ENCODE data around the gene CERK.
"Not testable (repeated sequence)": the region's sequence is repeated elsewhere in the genome, so short reads cannot be mapped to it uniquely, and the experiment has no call there.

CERK gene, protein sequence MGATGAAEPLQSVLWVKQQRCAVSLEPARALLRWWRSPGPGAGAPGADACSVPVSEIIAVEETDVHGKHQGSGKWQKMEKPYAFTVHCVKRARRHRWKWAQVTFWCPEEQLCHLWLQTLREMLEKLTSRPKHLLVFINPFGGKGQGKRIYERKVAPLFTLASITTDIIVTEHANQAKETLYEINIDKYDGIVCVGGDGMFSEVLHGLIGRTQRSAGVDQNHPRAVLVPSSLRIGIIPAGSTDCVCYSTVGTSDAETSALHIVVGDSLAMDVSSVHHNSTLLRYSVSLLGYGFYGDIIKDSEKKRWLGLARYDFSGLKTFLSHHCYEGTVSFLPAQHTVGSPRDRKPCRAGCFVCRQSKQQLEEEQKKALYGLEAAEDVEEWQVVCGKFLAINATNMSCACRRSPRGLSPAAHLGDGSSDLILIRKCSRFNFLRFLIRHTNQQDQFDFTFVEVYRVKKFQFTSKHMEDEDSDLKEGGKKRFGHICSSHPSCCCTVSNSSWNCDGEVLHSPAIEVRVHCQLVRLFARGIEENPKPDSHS
- 141 to 435 (median 222) reads per million in 3 experiments for total RNA-seq

DNA sequence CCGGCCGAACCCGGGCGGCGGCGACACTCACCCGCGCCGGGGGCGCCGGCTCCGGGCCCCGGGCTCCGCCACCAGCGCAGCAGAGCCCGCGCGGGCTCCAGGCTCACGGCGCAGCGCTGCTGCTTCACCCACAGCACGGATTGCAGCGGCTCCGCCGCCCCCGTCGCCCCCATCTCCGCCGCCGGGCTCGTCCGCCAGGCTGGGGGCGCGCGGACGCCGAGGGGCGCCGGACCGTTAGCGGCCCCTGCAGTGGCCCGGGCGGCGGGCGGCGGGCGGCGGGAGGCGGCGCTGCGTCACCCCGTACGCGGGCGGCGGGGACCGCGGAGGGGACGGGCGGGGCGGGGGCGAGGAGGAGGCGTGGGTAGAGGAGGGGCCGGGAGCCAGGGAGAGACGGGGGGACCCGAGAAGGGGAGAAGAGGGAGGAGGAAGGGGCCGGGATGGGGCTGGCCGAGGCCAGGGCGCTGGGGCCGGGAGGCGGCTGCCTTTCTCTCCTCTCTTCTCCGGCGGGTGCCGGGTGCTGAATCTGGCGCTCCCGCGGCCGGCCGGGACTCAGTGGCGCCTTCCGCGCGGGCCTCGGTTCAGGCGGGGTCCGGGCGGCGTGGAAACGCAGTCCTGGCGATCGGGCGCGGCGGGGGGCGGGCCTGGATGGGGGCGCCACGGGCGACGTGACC lies at the start of gene CERK:
Gene CERK, minus strand, starts transcription at position 277 of the 671 bp plus-strand sequence. Its CDS starts 104 bp downstream, at position 173.
- peak; percentile 69 for DNase-seq

DNA sequence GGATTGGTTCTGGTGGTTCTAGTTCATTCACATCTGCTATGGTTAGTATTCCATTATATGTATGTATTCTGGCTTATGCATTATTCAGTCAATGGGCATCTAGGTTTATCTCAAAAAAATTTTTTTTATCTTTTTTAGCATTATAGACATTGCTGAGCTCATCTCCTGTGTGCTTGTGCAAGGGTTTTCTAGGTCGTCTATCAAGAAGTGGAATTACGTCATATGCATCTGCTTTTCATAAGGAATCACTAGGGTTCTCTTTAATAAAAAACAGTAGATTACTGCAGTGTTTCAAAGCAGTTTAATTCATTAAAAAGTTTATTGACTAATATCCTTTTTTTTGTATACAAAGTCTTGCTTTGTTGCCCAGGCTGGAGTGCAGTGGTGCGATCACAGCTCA lies 45.7 kb upstream of the CERK start:
- DNase-seq = no peak

DNA sequence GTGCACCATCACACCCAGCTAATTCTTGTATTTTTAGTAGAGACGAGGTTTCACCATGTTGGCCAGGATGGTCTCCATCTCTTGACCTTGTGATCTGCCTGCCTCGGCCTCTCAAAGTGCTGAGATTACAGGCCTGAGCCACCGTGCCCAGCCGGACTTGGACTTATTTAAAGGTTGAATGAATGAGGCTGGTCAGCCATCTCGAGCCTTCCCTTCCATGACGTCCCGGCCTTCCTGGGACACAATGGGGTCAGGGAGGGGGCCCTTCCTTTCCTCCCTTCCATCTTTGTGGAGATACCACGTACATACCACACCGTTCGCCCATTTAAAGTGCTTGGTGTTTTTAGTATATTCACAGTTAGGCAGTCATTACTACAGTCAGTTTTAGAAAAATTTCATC lies 44.1 kb upstream of the CERK start:
- not testable (repeated sequence) for DNase-seq

DNA sequence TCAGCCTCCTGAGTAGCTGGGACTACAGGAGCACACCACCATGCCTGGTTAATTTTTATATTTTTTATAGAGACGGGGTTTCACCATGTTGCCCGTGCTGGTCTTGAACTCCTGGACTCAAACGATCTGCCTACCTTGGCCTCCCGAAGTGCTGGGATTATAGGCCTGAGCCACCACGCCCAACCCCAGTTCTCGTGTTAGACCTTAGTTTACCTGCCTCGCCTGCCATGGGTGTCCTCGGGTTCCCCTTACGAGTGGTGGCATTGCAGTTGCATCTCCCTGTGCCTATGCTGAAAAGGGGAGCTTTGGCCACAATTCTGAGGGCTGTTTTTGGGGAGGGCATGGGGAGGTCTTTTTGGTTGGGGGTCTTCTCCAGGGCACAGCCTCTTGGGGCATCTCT lies 43.2 kb upstream of the CERK start:
- DNase-seq = no peak

DNA sequence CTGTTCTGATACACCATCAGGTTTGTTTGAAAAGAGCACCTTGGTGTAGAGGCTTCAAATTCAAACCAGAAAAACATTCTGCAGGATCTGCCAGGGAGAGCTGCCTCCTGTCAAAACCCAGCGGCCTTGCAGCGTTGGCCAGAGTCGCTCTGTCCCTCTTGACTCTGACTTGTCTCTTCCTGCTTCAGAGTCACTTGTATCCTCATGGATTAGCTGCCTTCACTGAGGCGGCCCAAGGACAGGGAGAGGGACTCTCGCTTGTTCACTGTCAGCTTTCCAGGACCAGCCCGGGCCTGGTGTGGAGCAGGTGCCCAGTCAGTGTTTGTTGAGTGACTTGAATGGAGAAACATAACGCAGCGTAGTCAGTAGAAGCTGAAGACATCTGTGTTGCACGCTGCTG lies 42.4 kb upstream of the CERK start:
- DNase-seq = no peak

DNA sequence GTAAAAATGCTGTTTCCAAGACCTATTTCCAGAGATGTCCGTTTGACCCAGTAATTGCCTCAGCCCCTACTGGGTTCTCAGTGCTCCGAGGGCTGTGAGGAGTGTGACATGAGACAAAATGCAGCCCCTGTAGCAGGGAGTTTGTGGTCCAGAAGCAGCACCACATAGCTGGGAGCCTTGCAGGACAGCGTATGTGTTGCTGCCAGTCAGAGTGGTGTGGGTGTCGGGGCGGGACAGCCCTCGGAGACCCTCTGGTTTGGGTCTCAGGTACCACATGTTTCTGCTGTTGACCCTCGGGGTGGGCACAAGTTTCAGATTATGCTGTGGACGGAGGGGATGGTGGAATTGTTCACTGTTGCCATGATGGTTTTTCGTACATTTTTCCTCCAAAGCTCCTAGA lies 41.6 kb upstream of the CERK start:
- no peak for DNase-seq

DNA sequence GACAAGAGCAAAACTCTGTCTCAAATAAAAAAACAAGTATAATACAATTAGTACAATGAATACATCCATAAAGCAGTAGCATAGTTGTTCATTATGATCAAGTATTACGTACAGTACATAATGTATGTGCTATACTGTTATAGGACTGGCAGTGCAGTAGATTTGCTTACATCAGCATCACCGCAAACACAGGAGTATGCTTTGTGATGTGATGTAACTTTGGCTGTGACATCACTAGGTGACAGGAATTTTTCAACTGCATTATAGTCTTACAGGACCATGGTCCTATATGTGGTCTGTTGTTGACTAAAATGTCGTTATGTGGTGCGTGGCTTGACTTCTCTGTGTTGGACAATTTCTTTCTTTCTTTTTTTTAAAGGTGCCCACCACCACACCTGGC lies 41.0 kb upstream of the CERK start:
- no peak for DNase-seq

DNA sequence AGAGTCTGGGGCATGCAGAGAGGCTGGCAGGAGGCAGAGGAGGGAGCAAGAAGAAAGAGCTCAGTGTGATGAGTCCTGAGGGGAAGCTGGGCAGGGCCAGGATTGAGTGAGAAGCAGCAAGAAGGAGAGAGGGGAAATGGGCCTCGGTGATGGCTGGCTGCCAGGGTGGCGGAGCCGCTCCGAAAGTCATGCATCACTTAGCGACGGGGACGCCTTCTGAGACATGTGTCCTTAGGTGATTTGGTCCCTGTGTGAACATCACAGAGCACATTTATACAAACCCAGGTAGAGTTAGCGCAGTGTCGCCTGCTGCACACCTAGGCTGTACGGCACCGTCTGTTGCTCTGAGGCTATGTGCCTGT lies 39.5 kb upstream of the CERK start:
- DNase-seq = no peak

DNA sequence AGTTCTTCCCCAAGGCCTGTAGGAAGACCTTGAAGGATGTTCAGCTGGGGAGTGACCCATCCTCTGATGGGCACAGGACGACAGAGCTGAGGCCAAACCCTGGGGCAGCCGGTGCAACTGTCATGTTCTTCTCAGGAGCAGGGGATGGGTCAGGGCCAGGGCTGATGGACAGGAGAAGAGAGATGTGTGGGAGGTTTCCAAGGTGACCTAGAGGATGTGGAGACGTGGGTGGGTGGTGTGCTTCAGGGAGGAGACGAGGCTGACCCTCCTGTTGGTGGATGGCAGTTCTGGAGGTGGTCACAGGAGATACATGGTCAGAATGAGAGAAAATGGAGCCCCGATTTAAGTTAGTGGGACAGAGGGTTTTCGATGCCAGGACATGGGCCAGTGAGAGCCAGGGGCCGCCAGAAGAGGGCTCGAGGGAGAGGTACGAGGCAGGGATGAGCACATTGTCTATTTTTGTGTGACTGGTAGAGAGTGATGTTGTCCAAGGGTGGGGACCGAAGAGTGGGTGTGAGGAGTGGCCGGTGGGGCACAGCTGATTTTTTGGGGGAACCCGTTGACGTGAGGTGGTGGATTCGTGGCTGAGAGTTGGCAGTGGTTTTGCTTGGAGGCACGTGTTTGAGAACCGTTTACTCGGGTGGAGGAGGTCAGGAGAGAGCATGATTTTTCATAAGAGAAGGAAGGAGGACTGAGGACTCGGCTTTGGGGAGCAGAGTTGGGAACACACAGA lies 39.0 kb upstream of the CERK start:
- no peak for DNase-seq

DNA sequence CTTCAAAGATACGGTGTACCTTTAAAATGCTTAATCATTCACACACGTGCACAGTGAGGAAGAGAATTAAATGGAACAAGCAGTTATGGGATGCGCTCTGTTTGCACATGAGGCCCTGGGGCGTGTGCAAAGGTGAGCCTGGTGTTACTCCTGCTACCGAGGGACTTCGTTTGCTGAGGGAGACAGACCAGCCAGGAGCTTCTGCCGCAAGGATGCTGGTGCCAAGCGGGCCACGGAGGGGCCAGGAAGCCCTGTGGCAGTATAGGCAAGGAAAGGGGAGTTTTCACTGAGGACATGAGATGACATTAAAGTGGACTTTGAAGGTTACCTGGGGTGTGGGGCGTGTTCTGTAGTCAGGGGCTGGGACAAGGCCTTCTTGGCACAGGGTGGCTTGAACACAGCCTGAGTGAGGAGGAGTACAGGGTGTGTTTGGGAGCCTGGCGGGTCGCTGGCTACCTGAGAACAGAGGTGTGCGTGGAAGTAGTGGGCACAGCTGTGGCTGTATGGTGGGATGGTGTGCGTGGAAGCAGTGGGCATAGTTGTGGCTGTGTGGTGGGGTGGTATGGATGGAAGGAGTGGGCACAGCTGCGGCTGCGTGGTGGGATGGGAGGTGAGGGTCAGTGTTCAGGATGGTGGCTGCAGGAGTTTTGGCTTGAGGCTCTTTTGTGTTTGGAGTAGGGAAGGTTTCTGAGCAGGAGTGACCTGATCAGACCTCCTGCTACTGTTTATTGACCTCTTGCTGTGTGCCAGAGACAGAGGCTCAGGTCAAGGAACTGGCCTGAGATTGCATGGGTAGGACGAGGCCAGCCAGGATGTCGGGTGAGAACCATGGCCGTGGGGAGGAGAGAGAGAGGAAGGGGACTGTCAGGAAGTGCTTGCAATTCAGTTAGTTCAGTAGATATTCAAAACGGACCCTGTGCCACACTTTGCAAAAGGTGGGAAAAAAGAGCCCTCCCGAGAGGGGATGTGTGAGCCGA lies 38.1 kb upstream of the CERK start:
- DNase-seq = no peak

DNA sequence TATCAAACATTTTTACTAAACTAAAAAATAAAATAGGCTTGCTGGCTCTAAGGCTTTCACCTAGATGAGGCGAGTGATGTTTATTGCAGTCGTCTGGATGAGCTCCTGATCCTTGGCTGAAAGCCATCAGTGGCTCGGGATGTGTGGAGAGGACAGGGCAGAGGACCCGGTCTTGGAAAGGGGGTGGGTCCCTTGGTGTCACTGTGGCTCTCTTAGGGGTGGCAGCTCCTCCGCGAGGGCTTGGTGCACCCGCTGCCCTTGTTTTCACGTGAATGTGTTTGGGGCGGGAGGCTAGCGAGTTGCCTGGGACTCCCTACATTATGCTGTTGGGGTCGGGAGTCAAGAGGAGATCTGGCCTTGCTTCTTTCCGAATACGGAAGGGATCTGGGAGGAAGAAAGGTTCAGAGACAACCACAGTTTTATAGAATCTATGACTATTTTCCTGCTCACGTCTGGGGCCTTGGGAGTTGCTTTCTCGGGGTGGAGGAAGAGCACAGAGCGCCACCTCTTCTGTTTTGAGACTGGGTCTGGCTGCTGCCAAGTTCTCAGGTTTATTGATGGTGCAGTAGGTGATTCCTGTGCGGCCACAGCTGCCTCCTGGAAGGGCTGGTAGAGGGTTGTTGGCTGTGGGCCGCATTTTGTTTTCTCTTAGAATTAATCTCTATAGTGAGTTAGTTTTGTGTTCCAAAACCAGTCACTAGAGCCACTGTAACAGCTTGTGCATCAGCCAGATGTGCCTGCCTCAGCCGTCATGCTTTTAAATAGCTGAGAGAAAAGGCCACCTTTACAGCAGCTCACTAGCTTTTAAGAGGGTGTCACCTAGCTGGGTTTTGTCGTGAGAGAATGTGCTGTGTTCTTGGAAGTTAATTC lies 37.2 kb upstream of the CERK start:
- DNase-seq = no peak

DNA sequence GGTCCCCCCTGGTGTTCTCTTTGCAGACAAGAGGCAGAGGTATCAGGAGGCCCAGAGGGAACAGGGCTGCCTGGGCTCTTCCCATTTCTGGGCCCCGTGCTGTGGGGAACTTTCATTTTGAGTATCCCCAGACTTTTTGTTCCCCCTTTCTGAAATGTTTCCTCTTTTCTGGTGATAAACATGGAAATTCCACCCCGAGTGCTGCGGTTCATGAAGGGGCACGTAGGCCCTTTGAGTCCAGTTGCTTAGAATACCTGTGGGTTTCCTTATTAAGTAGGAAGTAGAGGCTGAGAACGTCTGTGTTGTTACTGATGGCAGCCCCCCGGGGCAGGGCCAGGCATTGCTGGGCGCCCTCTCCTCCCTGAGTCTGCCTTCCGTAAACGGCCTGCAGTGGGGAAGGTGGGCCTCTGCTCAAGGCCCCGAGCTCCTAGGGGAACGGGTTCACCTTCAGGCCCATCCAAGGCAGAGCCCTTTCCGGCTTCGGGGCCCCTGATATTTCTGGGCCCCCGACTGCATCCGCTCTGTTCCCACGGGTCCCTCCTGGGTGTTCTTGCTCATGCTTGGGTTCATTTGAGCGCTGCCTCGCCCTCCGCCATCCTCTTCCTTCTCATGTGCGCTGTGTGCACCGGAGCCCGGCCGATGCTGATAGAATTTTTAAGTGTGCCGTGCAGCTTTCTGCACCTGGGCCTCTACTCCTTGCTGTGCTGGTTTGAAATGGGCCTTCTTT lies 36.4 kb upstream of the CERK start:
- DNase-seq = no peak

DNA sequence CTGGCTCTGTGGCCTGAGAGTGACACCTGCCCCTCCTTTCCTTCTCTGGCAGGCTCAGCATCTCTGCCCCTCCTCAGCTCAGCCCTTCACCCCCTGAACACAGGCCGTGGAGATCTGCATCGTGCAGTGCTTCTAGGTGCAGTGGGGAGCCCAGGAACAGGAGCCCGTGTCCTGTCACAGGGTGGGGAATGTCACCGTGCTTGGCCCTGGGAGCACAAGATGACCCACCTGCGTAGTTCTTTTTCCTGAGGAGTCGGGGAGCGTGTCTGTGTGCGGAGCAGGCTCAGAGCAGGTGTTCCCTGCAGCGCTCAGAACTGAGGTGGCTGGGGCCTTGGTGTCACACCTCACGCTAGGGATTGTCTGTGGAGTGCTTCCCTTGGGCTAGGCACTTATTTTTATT lies 35.0 kb upstream of the CERK start:
- DNase-seq = no peak

DNA sequence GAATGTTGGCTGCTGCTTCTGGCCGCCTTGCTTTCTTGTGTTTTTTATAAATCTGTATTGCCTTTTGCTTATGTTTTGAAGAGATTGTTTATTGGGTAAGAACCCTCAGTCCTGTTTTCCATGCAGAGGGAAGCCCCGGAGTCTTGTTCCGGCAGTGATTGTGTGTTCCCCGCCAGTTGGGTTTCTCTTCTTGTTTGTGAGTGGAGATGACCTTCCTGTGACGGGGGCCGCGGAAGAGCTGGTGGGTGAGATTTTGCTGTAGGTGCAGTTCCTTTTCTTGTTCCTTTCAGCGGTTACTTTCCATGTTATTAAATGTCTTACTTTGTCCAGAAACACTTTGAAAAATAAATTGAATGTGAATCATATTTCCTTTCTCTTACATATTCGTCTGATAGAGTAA lies 32.7 kb upstream of the CERK start:
- no peak for DNase-seq

DNA sequence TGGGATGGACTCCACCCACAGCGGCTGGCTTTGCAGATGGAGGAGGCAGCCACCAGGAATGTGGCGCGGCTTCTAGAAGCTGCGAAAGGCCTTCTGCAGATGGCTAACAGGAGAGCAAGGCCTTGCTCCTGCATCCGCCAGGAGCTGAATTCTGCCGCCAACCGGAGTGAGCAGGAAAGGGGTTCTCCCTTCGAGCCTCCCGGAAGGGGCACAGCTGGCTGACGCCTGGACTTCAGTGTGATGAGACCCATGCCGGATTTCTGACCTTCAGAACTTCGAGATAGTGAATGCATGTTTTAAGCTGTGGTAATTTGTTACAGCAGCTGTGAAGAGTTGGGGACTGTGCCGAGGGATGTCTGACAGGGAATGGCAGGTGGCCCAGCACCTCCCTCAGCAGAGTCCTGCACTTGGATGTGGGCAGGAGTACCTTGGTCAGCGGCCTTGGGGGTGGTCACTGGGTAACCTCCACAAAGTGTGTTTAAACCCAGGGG lies 32.1 kb upstream of the CERK start:
- no peak for DNase-seq

DNA sequence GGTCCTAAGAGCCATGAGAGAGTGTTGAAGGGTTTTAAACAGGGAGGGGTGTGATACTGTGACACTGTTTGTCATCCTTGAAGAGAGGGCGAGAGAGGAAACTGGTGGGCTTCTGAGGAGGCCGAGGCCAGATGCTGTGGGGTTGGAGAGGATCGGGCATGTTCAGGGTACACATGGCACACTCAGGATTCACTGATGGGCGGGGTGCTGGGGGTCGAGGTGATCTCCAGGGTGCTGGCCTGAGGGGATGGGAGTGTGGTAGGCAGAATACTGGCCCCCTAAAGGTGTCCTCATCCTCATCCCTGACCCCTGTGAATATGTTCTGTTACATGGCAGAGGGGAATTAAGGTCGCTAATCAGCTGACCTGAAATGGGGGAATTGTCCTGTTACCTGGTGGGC lies 31.7 kb upstream of the CERK start:
- no peak for DNase-seq

DNA sequence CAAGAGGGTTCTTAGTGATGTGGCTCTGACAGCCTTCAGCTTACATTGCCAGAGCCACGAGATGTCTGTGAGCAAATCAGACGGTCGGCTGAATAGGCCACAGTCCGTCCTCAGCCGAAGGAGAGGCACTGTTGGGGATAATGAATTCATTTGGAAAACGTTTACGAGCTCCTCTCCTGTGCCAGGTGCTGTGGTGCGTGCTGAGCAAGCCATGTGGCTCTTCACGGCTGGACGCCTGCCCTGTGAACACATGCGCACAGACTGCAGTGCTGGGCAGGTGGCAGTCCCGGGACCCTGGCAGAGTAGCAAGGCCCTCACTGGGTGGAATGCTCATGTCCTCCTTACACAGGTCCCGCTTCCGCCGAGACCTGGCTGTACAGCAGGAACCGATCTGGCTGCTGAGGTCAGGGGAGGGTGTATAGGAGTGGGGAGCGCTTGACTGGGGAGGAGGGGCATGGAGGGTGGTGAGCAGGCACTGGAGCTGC lies 31.2 kb upstream of the CERK start:
- no peak for DNase-seq

DNA sequence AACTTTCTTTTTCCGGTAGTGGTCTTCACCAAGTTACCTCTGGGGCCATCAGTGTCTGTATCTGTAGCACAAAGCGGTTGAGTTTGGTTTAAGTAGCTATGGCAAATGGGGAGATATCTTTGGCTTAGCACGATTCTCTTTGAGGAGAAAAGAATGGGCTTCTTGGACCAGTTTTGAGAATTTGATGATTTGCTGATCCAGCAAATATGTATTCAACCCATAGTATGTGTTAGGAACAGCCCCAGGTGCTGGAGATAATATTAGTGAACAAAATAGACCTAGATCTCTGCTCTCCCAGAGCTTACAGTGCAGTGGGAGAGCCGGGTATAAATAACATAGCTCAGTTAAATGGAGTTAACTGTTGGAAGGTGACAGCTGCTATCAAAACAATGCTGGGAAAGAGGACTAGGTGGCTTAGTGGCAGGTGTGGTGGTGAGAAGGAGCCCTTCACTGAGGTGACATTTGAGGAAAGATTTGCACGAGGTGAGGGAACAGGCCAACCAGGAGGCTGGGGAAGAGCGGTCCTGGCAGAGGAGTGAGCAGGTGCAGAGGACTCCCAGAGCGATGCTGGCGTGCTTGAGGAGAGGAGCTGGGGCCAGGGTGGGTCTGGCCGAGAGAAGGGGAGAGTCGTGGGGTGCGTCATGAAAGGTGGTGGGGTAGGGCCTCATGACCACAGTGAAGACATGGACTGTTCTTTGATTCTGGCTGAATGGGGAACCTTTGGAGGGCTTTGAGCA lies 29.4 kb upstream of the CERK start:
- no peak for DNase-seq

DNA sequence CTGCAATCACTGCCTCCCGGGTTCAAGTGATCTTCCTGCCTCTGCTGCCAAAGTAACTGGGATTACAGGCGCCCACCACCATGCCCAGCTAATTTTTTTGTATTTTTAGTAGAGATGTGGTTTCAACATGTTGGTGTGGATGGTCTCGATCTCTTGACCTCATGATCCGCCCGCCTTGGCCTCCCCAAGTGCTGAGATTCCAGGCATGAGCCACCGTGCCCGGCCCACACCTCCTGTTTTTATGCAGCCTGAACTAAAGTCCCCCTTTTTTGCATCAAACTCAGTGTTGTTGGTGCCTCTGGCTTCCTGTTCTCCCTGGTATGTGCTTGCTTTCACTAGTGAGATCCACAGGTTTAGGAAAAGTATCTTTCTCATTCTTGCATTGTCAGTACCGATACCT lies 28.6 kb upstream of the CERK start:
- DNase-seq = no peak
